ENCODE measurements around the gene IMPDH1. TPM values are rescaled to one million over a fixed set of nuclear protein-coding genes. Genes with fewer than 3 reads are reported as not detected.

The IMPDH1 gene
- total and polyA plus RNA-seq, 9 of the 15 experiments (the other 6 are each of a cell fraction or from before 2014, with no cell fraction given) = 0.80 to 118 (median 64.3) TPM

GRCh38 chr7:128358233-128358632 is 51.5 kb downstream of the IMPDH1 start:
- Histone ChIP-seq H3K4me1 (replicated peaks in 1 of 2; ENCODE audit: control insufficient read depth in 2 of 2, insufficient read depth in 2 of 2, low read length in 2 of 2) (peaks cover 4 to 21% of the 10 kb centered on the region in 2 experiments), H3K9me3 (replicated peaks; ENCODE audit: control insufficient read depth, insufficient read depth, low read depth, low read length) (no peaks in the 10 kb centered on the region), H4K20me1 (replicated peaks; ENCODE audit: control insufficient read depth, insufficient read depth, low read length) (no peaks in the 10 kb centered on the region; the same call in 1 of the 2 replicates), H3K27ac (ENCODE audit: extremely low read depth, low read depth, low read length) (no peak overlapping the region), H3K27me3 (ENCODE audit: control insufficient read depth in 2 of 2, insufficient read depth in 2 of 2, low read length in 2 of 2) (peaks cover 48 to 66% of the 10 kb centered on the region in 2 experiments), H2AFZ (ENCODE audit: low read depth, low read length) (no peak overlapping the region), H3K4me3 (no peak overlapping the region), H3K9me1 (ENCODE audit: control insufficient read depth, insufficient read depth, low read length) (peaks cover 3% of the 10 kb centered on the region), H3K9ac (ENCODE audit: insufficient read depth in 1 of 2, low read depth in 2 of 2, low read length in 2 of 2) (no peak overlapping the region), H3K79me2 (ENCODE audit: control insufficient read depth, insufficient read depth, low read length) (no peaks in the 10 kb centered on the region), H3K36me3 (ENCODE audit: control insufficient read depth, insufficient read depth, low read length) (no peaks in the 10 kb centered on the region), H3K4me2 (ENCODE audit: insufficient read depth, low read length) (no peak overlapping the region)
- ChIA-PET CTCF (ENCODE audit: low intra/inter-chr PET ratio) (interaction anchor here (0.6 kb wide), 1 partner anchor 24 kb away, joined by 4 read pairs; no protein-coding TSS in a partner anchor), POLR2A (interaction anchor here (0.6 to 1.7 kb wide), 3 partner anchors 14 to 119 kb away, joined by 3 to 4 read pairs (median 4); partner anchors contain the start of genes METTL2B and RBM28)
- intact Hi-C loops (cut with micrococcal nuclease) = no loop called here
- no TSS peak for BruUV-seq (replicated peaks)
- TF ChIP-seq ZNF407 (IDR thresholded peaks at IDR 0.05; ENCODE audit: low read depth) (no peak), ZNF133 (CRISPR knock-in tag; IDR thresholded peaks at IDR 0.05) (no peak), ZNF655 (CRISPR knock-in tag; IDR thresholded peaks at IDR 0.05) (no peak), MEF2D (tag; conservative IDR thresholded peaks at IDR 0.05; ENCODE audit: low read depth) (no peak), SMARCC2 (IDR thresholded peaks at IDR 0.05; ENCODE audit: low read depth) (no peak), POLR2A (conservative IDR thresholded peaks at IDR 0.05) (no peak), CEBPB (tag; IDR thresholded peaks at IDR 0.05) (0 out of 2 replicates have a peak, but pooled peaks have one; percentile 23), RAD21 (CRISPR knock-in tag; conservative IDR thresholded peaks at IDR 0.05 in 1 of 2, IDR thresholded peaks at IDR 0.05 in 1 of 2) (no peak)
- no peak for FAIRE-seq
- DNase-seq (ENCODE audit: extremely low read depth in 1 of 4, low spot score in 3 of 4) = no peak
- in situ Hi-C loops (cut with MboI) = no loop called here
- 3% methylated on average over 1 of the region's 1 CpG for WGBS (ENCODE audit: insufficient coverage, low coverage, missing lambda C conversion rate)
- no peak for ATAC-seq
